ENCODE results near the gene FARP2.
"Not testable (repeated sequence)": the region's sequence is repeated elsewhere in the genome, so short reads cannot be mapped to it uniquely, and the experiment has no call there.

Gene FARP2

GRCh38 chr2:241363426-241363825 is 7.3 kb downstream of the FARP2 start:
- in situ Hi-C loops (cut with MboI; ENCODE audit: low sequenced_read_pairs), result no loop called here

DNA sequence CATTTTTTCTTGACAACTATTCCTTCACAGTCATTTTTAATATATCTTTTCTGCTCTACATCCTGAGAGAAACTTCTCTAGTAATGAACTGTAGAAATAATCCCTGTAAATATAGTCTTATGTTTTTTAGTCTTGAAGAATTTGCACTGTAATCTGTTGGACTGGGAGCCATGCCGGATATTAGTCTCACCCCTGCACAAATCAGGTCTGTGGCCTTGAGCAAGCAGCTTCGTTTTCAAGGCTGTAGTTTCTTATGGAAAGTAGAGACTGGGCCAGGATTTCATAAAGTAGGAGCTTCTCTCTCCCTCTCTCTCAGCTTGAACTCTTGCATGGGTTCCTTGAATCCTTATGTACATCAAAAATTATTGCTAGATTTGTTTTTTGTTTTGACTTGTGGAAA is 8.7 kb downstream of the FARP2 start:
- in situ Hi-C loops (cut with MboI; ENCODE audit: low sequenced_read_pairs), result no loop called here

GRCh38 chr2:241366678-241367077 is 10.6 kb downstream of the FARP2 start:
- in situ Hi-C loops (cut with MboI; ENCODE audit: low sequenced_read_pairs), result no loop called here

DNA sequence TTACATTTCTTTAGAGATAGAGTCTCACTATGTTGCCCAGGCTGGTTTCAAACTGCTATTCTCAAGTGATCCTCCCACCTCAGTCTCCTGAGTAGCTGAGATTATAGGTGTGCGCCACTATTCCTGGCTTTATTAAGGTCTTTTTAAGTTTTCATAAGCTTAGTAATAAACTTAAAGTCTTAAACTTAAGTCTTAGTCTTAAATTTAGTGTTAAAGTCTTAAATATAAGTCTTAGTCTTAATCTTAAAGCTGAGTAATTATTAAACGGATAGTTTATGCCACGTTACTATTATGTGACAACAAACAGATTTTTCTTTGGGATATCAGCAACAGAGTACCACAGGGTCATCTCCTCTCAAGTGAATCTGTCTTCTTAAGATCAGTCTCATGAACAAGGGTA is 12.6 kb downstream of the FARP2 start:
- in situ Hi-C loops (cut with MboI; ENCODE audit: low sequenced_read_pairs), result no loop called here

- in situ Hi-C loops (cut with MboI; ENCODE audit: low sequenced_read_pairs), result no loop called here
These were observed 16.4 kb downstream of the FARP2 start for GRCh38 chr2:241372361-241372992.

GRCh38 chr2:241373446-241373845 is 17.4 kb downstream of the FARP2 start:
- in situ Hi-C loops (cut with MboI; ENCODE audit: low sequenced_read_pairs), result no loop called here

DNA sequence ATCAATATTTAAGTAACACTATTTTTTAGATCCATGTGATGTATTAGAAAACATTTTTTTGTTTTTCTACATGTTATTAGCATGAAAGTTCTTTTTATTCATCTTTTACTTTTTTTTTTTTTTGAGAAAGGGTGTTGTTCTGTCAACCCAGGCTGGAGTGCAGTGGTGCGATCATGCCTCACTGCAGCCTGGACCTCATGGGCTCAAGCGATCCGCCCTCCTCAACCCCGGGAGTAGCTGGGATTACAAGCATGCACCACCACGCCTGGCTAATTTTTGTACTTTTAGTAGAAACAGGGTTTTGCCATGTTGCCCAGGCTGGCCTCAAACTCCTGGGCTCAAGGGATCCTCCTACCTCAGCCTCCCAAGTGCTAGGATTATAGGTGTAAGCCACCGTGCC is 17.8 kb downstream of the FARP2 start:
- in situ Hi-C loops (cut with MboI; ENCODE audit: low sequenced_read_pairs), result not testable (repeated sequence)

GRCh38 chr2:241375300-241375699 is 19.2 kb downstream of the FARP2 start:
- in situ Hi-C loops (cut with MboI; ENCODE audit: low sequenced_read_pairs), result no loop called here

DNA sequence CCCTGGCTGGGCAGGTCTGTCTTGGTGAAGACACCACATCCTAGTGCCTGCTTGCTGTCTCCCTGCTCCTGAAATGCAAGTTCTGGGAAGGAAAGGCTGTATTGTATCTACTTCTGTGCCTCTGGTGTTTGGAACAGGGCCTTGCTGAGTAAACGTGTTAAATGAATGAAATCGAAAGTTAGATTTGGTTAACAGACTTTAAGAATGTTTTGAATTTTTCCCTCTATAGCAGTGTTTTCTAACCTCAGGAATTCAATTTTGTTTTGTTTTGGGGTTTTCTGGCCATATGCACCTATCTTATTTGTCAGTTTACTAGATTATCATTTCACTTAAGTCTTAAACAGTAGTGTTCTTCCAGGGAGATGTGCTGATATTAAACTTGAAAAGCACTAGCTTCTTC is 20.7 kb downstream of the FARP2 start:
- in situ Hi-C loops (cut with MboI; ENCODE audit: low sequenced_read_pairs), result no loop called here

DNA sequence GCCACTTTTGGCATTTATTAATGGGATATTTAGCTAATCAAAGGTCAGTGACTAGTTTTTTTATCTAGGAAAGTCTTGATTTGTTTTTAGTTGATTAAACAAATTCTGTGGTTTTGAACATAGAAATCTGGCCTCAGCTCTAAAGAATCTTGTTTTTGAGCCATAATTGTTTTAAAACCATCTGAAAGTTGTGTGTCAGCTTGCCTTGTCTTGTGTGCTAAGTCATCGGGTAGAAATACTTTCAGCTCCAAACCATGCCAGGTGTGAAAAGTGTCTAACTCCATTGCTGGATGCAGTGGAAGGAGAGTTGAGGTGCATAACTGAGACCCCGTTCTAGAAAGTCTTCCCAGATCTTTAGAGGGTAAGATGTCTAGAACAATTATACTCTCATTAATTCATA is 22.7 kb downstream of the FARP2 start:
- in situ Hi-C loops (cut with MboI; ENCODE audit: low sequenced_read_pairs), result no loop called here

DNA sequence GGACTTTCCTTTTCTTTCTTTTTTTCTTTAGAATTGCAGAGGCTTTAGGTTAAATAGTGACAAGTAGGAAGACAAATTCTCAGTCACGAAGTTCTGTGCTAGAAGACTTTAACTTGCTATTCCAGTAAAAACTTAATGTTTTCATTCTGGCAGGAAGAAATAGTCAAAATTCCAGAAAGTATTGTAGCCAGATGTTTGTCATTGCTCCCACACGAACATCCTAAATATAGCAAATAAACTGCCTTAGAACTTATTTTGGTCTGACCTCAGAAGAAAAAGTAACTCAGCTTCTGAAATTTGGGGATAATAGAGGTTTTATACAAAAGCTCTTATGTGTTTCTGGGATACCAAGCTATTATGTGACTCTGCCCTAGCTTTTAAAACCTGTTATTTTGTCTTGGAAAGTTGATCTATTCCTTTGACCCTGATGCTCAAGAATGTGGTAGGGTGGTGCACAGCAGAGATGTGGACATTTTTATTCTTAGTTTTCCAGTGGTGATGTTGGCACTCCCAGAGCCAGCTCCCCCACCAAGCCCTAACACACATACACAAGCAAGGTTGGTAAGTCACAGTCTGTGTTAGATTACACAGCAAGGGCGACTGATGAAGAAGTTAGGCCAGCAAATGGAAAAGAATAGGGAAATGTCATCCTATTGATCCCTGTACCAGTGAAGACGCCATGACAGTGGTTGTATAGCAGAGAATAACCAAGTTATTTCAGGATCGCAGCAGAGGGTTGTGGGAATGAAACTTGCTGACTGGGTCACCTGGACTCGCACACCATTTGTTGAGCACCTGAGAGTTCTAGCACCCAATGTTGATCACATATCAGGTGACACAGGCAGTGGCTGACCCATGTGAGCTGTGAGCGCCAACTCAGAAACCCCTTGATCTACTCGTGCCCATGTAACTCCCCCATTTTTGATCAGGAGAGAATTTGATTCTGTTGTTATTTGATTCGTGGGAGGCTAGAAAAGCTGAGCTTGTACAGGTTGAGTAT is 23.7 kb downstream of the FARP2 start:
- in situ Hi-C loops (cut with MboI; ENCODE audit: low sequenced_read_pairs), result no loop called here

DNA sequence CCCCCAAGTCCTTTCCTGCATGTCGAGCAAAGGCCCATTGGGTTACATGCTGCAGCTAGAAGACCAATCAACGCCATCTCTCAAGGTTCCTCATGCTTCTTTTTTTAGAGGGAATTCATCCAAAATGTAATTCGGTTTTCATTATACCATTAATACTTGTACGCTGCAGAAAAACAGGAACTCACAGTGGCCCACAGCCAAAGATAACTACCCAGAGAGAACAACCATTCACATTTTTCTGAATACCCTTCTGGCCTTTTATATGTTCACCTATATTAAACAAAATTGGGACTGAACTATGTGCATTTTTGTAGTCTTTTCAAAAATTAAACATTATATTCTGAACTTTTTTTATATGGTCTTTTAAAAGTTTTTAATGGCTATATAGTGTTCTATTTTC is 25.8 kb downstream of the FARP2 start:
- in situ Hi-C loops (cut with MboI; ENCODE audit: low sequenced_read_pairs), result no loop called here

- in situ Hi-C loops (cut with MboI; ENCODE audit: low sequenced_read_pairs), result not testable (repeated sequence)
These were observed 29.4 kb downstream of the FARP2 start for GRCh38 chr2:241385450-241385849.

- in situ Hi-C loops (cut with MboI; ENCODE audit: low sequenced_read_pairs), result no loop called here
These were observed 30.4 kb downstream of the FARP2 start for GRCh38 chr2:241386519-241386918.

GRCh38 chr2:241389697-241390096 is 33.6 kb downstream of the FARP2 start:
- in situ Hi-C loops (cut with MboI; ENCODE audit: low sequenced_read_pairs), result no loop called here

GRCh38 chr2:241390301-241391206 is 34.5 kb downstream of the FARP2 start:
- in situ Hi-C loops (cut with MboI; ENCODE audit: low sequenced_read_pairs), result no loop called here

DNA sequence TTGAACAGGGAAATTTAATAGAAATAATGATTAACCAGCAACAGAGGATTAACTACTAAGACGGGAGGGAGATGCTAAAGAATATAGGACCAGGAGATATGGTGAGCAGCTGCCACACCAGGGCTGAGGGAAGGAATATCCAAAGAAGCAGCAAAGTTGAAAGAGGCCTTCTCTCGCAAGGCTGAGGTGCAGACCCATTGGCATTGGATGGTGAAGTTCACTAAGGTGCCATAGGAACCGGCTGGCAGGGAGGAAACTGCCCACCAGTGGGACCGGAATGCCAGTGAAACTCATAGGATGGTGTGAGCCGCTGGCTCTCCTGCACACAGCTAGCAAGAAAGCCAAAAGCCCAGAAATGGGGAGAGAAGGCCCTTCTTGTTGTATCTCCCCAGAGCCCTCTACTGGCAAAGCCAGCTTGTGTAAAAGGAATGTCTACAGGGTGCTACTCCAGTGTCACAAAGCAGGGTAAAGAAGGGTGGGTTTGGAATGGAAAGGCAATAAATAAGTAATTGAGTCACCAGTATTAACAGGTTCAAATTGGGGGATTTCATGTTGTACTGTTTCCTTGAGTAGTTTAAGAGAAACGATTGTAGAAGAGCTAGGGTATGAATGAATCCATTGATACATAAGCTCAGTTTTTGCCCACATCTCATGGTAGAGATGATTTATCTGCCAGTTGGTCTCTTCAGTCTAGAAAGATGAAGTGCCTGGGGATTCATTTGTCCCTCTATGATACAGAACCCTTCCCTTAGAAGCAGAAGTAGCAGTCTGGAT is 36.0 kb downstream of the FARP2 start:
- in situ Hi-C loops (cut with MboI; ENCODE audit: low sequenced_read_pairs), result no loop called here

DNA sequence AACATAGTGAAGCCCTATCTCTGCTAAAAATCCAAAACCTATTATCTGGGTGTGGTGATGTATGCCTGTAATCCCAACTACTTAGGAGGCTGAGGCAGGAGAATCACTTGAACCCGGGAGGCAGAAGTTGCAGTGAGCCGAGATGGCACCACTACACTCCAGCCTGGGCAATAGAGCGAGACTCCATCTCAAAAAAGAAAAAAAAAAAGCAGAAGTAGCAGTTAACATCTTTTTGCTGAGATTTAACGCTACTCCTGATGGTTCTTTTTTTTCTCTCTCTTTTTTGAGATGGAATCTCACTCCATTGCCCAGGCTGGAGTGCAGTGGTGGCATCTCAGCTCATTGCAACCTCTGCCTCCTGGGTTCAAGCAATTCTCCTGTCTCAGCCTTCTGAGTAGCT is 36.7 kb downstream of the FARP2 start:
- in situ Hi-C loops (cut with MboI; ENCODE audit: low sequenced_read_pairs), result not testable (repeated sequence)

GRCh38 chr2:241393524-241394196 is 37.6 kb downstream of the FARP2 start:
- in situ Hi-C loops (cut with MboI; ENCODE audit: low sequenced_read_pairs), result no loop called here

GRCh38 chr2:241396809-241397208 is 40.7 kb downstream of the FARP2 start:
- in situ Hi-C loops (cut with MboI; ENCODE audit: low sequenced_read_pairs), result not testable (repeated sequence)
